HG03175 (cell line): ENCODE measurements around the gene TDRD1.
A peak's percentile ranks its signal among the peaks of the same experiment; 100 is the strongest.

Source experiments
- ATAC-seq: cut with Tn5 transposase; IDR thresholded peaks from one replicate; pipeline ENCODE4 v1.9.1; 2021; ENCODE audit warnings: mild to moderate bottlenecking, moderate library complexity; ENCODE audit not compliant: unreplicated experiment

The TDRD1 gene

DNA sequence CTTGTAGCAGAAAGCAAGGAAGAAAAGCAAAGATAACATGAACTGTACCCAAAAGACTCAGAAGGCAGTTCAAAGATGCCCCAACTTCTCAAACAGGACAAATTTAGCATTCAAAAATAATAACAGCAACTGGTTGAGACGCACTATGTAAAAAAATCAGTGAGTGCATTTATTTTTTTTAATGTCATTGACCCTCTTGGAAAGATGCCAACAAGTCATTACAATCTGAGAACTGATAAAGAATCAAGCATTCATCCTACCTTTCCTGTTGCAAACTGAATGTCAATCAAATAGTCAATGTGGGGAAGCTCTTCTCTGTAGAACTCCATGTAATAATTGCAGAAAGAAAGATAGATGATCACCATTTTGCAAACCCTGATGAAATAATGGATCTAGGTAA lies 3.5 kb upstream of the TDRD1 start:
- ATAC-seq: no peak

DNA sequence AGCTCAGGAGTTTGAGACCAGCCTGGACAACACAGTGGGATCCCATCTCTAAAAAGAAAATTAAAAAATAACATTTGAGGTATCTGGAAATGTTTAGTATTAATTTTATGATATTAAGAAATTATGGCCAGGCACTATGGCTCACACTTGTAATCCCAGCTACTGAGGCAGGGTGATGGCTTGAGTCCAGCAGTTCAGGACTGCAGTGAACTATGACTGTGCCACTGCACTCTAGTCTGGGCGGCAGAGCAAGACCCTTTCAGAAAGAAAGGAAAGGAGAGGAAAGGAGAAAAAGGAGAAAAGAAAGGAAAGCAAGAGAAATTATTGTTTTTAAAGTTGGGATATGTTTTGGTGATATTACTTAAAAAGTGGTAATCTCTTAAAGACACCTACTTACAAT lies 2.6 kb upstream of the TDRD1 start:
- ATAC-seq: no peak

DNA sequence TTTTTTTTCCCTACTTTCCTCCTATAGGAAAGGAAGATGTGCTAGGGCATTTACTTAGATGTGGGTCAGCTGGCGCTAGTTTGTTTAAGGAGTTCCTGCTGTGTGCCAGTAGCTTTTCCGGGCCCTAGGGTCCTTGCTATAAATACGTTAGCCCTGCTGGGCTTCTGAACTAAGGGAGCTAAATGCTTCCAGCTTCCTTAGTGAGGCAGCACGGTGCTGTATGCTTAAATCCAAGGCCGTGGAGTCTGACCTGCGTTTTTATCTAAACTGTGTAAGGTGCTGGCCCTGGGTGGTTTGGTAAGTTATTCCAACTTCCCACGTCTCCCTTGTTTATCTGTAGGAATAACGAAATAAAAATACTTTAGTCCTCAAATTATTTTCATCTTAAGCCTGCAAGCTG lies 594 bp downstream of the TDRD1 start:
- ATAC-seq: no peak

DNA sequence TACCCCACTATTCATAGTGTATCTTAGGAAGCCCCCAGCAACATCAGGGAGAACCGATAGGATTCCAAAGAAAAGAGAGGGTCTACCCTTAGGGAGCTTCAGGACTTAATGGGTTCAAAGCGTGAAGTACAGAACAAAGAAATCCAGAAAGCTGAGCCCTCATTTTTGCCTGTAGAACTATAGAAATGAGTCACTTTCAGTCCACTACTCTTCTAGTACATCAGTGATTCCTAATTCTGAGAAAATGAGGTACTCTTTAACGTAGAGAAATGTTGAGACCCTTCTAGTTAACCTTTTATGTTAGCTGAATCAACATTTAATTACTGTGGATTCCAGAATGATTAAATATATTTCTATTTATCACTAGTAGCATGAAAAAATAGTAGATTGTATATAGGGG lies 1.8 kb downstream of the TDRD1 start:
- no peak for ATAC-seq

DNA sequence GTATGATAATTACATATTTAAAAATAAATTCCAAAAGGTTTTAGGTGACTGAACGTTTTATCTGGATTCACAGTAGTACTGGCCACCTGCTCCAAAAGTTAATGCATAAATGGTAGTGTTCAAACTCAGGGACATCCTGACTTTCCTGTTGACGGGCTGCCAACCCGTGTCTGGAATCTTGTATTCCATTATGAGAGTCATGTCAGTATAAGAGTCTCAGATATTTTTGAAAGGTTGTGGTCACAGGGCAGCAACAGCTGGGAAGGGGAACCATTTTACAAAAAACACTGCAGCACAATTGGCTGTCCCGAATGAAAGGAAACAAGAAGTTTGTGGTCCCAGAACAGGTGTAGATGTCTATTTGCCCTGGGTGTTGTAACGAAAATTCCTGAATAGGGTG lies 2.8 kb downstream of the TDRD1 start:
- no peak for ATAC-seq

DNA sequence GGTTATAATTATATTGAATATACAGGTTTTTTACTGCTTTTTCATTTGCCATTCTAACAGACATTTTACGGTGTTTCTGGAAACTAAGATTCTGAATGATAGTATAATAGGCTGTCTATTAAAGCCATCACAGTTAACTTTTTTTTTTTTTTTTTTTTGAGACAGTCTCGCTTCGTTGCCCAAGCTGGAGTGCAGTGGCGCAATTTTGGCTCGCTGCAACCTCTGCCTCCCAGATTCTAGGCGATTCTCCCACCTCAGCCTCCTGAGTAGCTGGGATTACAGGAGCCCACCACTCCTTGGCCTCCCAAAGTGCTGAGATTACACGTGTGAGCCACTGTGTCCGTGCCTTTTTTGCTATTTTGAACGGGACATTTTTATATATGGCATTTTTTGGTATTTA lies 4.4 kb downstream of the TDRD1 start:
- ATAC-seq: no peak

DNA sequence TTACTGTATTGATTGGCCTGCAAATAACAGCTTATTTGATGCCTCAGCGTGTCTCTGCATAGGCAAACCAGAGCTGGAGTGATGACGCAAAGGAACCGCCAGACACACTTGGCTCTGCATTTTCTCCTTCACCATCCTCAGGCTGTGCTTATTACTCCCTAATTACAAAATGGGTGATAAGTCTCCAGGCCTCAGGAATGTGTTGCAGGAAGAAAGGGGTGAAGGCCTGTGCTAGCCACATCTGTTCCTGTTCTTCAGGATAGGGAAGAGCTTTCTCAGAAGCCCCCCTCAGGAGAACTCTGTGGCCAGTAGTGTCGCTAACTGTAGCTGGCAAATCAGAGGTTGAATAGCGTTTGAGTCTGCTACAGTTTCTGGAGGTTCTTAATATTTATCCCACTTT lies 5.1 kb downstream of the TDRD1 start:
- ATAC-seq: no peak

DNA sequence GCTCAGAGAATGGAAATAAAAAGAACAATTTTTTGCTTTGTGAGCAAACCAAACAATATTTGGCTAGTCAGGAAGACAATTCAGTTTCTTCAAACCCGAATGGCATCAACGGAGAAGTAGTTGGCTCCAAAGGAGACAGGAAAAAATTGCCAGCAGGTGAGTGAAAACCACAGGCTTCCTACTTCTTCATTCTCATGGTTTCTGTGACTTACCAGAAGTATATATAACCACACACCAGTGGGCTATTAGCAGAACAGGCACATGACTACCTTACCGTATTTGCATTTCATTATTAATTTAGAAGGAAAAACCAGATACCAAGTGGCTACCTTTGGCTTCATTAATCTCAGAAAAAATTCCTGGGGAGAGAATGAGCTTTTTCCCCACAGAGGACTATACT lies 8.8 kb downstream of the TDRD1 start:
- no peak for ATAC-seq

DNA sequence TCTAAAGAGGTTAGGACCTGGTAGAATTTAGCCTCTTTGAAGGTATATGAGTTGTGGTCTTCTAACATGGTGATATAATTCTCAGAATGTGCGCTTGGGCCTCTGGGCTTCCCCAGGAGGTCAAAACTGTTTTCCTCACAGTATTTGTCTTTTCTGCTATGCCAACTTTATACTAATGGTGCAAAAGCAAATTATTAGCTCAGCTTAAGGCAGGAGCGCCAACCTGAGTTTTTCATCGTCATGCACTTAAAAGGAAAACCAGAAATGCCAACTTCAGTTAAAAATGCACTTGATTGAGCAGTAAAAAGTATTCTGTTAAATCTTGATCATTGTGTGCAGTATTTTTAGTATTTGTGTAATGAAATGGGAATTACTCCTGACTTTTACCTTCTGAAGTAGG lies 9.7 kb downstream of the TDRD1 start:
- no peak for ATAC-seq

DNA sequence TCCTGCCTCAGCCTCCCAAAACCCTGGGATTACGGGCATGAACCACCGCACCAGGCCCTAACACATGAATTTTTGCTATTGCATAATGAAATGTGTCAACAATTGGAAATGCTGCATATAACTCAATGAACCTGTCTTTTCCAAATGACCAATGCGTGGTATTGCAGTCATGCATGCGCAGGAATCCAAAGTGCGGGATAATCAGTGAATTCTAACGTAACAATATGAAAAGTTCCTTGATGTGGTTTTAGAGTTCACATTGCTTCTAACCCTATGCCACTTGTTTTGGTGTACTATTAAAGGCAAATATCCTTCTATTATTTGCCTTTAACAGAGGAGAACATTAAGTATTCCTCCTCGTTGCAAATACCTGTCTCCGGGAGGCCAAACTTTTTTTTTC lies 10.5 kb downstream of the TDRD1 start:
- no peak for ATAC-seq

DNA sequence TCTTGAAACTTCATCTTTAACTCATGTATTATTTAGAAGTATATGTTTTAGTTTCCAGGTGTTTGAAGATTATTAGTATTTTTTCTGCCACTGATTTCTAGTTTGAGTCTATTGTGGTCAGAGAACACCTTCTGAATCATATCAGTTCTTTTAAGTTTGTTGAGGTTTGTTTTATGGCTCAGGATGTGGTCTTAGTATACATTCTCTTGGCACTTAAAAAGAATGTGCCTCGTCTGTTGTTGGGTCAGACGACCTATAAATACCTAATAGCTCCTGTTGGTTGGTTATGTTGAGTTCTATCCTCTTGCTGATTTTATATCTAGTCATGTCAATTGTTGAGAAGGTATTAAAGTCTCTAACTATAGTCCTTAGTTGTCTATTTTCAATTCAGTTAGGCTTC lies 15.9 kb downstream of the TDRD1 start:
- ATAC-seq: peak; percentile 86

DNA sequence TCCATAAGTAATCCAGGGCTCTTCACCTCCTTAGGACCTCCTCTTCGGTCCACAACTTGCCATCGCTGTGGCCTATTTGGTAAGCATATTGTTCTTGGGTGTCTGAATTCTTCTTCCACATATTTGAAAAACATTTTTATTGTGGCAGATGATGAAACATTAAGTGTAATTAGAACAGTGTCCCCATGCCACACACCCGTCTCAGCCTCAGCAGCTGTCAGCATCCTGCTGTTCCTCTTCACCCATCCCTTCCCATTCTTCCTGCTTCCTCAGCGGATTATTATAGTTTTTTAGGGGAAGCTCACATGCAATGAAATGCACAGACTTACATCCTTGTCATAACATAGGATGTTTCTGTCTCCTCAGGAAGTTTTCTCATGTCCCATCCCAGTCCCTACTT lies 20.1 kb downstream of the TDRD1 start:
- no peak for ATAC-seq

DNA sequence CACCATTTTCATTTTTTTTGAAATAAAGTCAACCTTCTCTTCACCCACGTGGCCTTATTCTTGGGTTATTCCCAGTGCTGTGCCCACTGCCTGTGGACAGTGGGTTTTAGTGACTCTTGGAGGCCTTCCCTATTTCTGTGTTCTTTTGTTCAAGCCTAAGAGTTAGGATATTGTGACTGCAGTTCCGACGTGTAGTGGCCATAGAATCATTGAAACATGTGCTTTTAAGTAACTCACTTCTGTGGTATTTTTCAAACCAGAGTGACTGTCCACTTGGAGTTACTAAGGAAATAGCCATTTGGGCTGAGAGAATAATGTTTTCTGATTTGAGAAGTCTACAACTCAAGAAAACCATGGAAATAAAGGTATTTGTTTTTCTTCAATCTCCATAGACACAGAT lies 23.7 kb downstream of the TDRD1 start:
- no peak for ATAC-seq

DNA sequence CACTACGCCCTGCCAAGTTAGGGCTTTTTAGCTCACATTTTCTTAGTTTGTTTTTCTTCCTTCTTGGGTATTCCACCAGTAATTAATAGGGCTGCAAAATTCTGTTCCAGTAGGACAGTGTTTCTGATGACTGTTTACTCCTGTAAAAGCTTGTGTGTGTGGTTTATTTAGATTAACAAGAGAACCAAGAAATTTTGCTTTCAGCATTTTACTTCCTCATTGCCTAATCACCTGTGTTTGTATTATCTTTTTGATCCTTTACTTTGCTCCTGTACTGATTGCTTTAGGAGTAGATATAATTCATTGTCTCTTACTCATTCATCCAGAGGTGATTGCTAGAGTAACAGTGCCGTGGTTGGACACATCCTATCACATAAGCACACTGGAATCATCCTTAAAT lies 27.7 kb downstream of the TDRD1 start:
- no peak for ATAC-seq

DNA sequence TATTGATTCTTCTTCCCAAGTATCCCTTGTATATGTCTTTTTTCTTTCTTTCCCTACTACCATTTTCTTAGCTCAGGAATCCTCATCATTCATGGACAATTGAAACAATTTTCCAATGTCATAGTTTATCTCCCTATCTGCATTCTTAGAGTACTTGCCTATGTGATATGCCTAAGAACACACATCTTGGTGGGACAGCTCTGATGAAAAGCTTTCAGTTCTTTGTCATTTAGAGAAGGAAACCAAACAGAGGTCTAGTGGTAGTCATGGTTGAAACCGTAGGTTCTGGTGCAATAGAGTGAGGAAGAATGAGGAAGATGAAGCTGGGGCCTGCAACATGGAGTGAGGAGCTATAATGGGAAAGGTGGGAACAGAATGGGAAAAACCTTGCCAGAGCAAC lies 28.2 kb downstream of the TDRD1 start:
- no peak for ATAC-seq

DNA sequence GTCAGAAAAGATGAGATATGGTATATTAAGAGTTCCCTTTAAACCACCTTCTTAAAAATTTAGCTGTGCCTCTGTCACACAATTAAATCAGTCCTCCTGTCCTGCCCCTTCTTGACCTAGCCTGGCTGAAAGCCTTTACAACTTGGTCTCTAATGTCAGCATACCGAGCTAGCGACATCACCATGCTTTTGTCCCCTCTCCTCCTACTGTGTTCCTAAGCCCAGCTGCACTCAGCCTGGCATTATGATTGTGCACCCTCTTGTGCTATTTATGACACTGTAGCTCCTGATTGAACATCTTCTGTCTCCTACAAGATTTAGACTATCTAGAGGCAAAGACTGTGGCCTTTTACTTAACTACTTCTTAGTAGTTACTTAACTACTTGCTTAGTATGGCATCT lies 29.2 kb downstream of the TDRD1 start:
- no peak for ATAC-seq

DNA sequence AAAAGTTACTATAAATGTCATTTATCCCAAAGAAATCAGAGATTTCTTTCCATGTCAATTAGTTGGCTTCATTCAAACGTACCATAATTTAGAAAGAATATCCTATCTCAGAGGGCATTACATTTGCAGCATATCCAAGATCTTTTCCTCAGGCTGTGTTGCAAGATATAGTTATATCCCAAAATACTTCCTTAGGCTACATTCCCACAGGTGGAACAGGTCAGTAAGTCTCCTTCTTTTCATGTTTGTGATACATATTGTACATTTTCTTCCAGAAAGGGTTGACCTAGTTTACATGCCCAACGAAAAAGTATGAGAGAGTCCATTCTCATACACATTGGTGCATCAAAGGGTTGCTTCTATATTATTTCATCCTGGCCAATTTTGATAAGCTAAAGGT lies 33.0 kb downstream of the TDRD1 start:
- ATAC-seq: no peak

DNA sequence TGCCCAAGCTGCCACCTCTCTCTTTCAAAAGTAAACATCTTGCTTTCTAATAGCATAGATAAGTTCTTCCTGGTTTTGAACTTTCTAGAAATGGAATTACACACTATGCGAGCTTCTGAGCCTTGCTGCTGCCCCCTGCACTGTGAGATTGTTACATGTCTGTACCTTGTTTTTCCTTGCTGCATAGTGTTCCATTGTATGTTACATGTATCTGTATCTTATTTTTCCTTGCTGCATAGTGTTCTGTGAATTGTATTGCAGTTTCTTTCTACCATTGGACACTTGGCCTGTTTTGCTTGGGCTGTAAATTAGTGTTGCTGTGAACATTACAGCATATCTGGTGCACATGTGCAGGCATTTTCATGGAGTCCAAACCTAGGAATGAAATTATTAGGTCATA lies 35.9 kb downstream of the TDRD1 start:
- ATAC-seq: no peak

DNA sequence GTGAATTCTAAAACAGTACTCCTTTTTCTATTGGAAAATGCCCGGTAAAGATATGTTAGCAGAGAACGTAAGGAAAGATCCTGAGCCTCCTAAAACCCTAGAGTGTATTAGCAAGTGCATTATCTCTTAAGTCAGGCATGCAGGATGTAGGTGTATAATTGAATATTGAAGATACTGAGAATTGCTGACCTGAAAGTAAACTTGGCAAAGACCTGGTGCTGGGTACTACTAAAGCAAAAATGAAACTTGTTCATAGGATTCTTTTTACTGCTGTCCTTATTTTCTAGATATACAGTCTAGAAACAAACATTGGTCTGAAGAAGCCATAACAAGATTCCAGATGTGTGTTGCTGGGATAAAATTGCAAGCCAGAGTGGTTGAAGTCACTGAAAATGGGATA lies 41.1 kb downstream of the TDRD1 start:
- ATAC-seq: no peak

DNA sequence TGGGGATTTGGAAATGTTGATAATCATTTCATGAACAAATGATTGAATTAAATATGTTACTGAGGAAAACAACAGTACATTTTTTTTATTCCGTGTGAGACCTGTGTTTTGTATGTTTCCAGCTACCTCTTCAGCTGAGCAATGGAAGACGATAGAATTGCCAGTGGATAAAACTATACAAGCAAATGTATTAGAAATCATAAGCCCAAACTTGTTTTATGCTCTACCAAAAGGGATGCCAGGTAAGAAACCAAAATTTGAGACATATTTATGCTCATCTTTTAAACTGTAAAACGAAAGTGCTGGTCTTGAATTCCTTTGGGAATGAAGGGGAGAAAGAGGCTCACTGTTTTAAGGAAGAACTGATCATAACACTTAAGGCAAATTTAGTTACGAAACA lies 42.1 kb downstream of the TDRD1 start:
- ATAC-seq: no peak

DNA sequence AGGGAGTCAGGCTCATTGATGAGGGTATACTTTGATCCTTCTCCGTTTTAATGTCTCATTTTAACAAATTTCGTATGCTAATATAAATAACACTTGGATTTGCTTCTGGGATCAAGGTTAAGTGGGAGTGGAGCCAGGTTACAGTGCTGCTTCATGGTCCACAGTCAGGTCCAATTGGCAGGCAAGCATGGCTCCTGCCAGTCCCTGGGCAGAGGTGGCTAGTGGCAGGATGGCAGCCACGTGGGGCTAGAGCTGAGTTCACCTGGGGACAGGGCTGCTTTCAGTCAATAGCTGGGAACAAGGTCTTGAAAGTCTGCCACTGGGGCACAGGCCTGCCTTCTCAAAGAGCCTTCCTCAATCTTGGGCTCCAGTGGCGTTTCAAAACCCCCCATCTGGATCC lies 43.9 kb downstream of the TDRD1 start:
- ATAC-seq: no peak

DNA sequence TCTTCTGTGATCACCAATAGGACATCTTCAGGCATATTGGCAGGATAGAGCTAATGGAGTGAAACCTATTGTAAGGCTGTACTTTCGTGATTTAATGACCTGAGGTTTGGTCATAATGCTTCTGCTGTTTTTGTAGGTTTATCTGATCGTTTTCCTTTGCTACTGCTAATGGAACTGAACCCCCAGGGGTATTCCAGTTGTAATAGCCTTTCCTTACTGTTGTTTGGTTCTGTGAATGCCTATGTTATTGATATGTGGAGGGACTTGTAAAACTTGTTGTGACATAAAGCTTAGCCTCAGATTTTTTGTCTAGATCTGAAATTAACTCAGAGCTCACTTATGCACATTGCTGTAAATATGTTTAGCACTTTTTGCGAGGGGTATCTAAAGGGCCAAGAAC lies 49.0 kb downstream of the TDRD1 start:
- ATAC-seq: no peak

DNA sequence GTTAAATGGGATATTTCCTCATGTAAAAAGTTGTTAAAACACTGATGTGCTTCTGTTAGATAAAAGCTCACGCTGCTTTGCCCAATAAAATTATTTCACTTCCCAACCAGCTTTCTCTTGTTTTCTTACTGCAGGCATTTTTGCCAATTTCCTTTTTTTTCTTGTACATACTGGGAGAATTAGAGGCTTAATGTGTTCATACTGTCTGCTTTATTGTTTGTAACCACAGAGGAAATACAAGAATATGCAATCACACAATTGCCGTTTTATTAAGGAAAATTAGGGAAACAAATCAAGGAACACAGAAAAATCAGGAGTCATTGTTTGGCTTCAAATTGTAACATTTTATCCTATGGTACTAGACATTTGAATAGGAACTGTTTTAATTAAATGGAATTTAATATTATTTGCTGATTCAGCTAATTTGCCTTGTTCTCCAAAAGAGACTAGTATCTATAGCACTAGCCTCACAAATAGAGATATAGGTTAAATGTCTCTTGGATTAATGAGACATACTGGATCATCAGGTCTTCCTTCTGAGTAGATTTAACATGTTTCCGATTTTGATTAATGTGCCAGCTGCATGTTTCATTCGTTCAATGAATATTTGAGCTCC lies 53.5 kb downstream of the TDRD1 start:
- ATAC-seq: no peak

DNA sequence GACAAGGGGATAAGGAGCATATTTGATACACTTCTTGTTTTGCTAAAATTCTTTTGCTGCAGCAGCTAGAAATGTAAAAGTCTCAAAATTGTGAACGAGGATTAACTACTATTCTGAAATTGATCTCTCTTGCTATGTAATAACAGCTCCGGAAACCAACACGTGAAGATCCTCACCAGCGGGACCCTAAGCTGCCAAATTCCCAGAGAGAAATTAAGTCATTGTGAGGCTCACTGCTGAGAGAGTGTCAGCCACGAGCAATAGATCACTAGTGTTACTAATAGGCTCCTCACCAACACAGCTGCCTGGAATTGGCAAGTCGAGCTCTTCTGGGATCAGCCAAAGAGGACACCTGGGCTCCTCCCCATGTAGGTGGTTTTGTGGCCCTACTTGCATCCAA lies 54.3 kb downstream of the TDRD1 start:
- no peak for ATAC-seq
